Stimulated activated CD8-positive, alpha-beta memory T cell treated with anti-CD3 and anti-CD28 coated beads, Interleukin-12 subunit alpha, Interleukin-12 subunit beta, amount 100 ng/mL, for 1 hour (primary cell): ENCODE measurements around the gene SYVN1.
A peak's percentile ranks its signal among the peaks of the same experiment; 100 is the strongest.
"Not testable (repeated sequence)": the region's sequence is repeated elsewhere in the genome, so short reads cannot be mapped to it uniquely, and the experiment has no call there.

Experiments used
- DNase-seq: peaks from one replicate; pipeline ENCODE4 v3.0.0-alpha.2; 2020; ENCODE audit warnings: low read depth

SYVN1 gene

GRCh38 chr11:65134240-65134951 lies at the start of gene SYVN1:
Gene SYVN1, minus strand, starts transcription at chr11:65134519. Its CDS starts 918 bp downstream, at chr11:65133601.
- DNase-seq, result peak; percentile 88

- no peak for DNase-seq
Observed at GRCh38 chr11:65183201-65183891, 49.0 kb upstream of the SYVN1 start.

- DNase-seq, result no peak
Observed at GRCh38 chr11:65182258-65183170, 48.2 kb upstream of the SYVN1 start.

- DNase-seq, result peak; percentile 42
Observed at GRCh38 chr11:65181569-65182257, 47.4 kb upstream of the SYVN1 start, which contains the start of gene CAPN1. Gene CAPN1, plus strand, starts transcription at chr11:65181928. Its CDS starts 774 bp downstream, at chr11:65182702.

DNA sequence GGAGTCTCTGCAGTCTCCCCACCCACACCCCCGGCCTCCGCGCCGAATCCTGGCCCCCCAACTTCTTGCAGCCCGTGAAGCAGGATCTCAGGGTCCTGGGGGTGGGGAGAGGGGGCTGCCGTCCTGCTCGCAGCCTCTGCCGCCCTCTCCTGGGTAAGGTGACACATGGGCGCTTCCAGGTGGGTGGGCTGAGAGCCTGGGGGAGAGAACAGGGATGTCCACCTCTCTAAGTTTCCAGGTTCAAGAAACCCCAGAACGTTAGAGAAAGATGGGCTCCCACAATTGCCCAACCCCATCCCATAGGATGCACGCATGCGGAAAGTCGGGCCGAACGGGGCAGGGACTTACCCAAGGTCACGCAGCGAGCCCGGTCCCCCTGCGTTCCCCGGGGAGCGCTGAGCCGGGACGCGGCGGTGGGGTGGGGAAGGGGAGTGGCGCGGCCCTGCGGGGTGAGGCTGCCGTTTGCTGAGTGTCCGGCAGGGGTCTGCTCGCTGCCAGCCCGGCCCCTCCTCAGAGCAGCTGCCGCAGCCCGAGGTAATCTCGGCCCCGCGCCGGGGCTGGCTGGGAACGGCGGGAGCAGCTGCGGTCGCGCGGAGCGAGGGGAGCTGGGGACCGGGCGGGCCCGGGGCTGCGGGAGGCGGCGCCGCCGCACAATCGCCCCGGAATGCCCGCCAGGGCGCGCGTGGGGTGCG lies 46.7 kb upstream of the SYVN1 start:
- peak; percentile 23 for DNase-seq

DNA sequence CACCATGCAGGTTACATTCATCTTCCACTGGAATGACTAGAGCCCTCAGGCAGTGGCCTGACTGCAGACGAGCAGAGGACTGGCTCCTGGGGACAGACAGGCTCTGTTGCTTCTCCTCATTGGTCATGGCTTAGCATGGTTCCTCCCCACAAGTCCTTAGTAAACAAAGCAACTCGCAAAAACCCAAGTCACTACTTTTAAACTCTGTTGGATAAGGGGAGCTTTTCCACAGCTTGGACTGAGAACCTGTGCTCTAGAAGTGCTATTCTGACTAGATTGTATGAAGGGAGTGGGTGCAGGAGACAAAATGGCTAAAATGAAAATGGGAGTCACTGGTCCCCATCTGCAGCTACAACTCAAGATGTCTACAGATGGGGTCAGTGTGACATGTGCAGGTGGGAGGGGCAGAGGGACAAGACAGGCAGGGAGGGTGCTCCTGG lies 40.3 kb upstream of the SYVN1 start:
- not testable (repeated sequence) for DNase-seq

GRCh38 chr11:65172600-65172999 lies 38.3 kb upstream of the SYVN1 start:
- DNase-seq, result no peak

- DNase-seq, result no peak
Observed at GRCh38 chr11:65170058-65170534, 35.8 kb upstream of the SYVN1 start, which contains the start of gene SPDYC. Gene SPDYC, plus strand, starts transcription at chr11:65170233. Its CDS starts 1,125 bp downstream, at chr11:65171358.

GRCh38 chr11:65169164-65169641 lies 34.9 kb upstream of the SYVN1 start:
- DNase-seq, result no peak

DNA sequence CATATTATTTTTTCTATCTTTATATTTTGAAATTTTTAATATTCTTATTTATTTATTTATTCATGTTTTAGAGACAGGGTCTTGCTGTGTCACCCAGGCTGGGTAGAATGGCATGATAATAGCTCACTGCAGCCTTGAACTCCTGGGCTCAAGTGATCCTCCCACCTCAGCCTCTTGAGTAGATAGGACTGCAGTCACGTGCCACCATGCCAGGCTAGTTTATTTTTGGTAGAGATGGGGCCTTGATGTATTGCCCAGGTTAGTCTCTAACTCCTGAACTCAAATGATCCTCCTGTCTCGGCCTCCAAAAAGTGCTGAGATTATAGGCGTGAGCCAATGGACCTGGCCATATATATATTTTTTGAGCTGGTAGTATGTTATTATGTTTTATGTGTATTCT lies 33.3 kb upstream of the SYVN1 start:
- no peak for DNase-seq

DNA sequence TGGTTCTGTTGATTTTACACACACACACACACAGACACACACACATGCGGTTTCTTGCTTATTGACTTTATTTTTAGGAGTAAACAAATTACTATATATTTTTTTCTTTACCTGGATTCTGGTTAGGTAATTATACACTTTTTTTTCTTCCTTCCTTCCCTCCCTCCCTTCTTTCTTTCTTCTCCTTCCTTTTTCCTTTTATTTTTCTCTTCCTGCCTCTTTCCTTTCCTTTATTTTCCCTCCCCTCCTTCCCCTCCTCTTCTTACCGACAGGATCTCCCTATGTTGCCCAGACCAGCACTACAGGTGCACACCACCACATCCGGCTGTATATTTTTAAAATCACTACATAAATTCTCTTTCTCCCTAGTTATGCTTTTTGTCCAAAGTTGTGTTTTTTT lies 32.6 kb upstream of the SYVN1 start:
- no peak for DNase-seq

DNA sequence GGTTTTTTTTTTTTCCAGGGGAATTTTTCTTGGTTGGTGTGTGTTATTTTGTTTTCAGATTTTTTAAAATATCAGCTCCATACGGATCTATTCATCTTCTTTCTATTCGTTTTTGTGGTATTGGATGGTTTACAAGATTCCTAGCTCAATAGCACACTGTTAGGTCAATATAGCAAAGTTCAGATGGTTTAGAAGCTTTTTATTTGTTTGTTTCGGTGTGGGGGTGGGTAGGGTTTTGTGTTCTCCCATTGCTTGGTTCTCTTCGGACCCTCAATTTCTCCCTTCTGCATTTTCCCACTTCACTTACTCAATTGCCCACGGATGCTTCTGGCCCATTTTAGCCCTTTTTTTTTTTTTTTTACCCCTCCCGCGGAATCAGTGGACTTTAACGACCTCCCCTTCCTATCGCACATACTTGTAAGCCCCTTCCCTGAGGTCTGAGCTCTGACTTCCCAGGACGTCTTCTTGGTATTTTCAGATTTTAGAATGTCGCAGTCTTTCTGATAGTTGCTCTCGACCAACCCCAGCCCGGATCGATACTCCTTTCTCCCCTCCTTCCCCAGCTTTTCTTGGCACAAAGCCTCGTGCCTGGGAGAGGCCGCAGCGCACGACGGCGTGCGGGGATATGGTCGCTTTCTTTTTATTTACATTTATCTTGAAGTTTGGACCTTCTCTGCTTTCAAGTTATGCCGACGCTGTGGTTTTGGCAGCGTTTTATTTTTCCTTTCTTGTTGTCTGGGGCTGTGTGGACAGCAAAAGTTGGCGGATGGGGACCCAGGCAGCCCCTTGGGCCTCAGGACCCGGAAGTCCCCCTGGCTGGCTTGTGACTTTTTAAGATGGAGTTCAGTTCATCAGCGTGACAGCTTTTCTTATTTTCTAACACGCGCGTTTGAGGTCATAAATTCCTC lies 31.3 kb upstream of the SYVN1 start:
- no peak for DNase-seq

- DNase-seq, result no peak
Observed at GRCh38 chr11:65163684-65164083, 29.4 kb upstream of the SYVN1 start.

- DNase-seq, result no peak
Observed at GRCh38 chr11:65160643-65161042, 26.3 kb upstream of the SYVN1 start.

GRCh38 chr11:65159012-65159411 lies 24.7 kb upstream of the SYVN1 start:
- no peak for DNase-seq

GRCh38 chr11:65157336-65157735 lies 23.0 kb upstream of the SYVN1 start:
- no peak for DNase-seq

GRCh38 chr11:65156926-65157325 lies 22.6 kb upstream of the SYVN1 start:
- no peak for DNase-seq

GRCh38 chr11:65156256-65156655 lies 21.9 kb upstream of the SYVN1 start:
- DNase-seq, result no peak

GRCh38 chr11:65152122-65152521 lies 17.8 kb upstream of the SYVN1 start:
- no peak for DNase-seq
